ENCODE measurements around the gene TEX101. TPM values are rescaled to one million over a fixed set of nuclear protein-coding genes. Genes with fewer than 3 reads are reported as not detected.

The TEX101 gene
- total and polyA plus RNA-seq, 2 donors (not counting 1 experiment from before 2014, with no cell fraction given), result not detected

DNA sequence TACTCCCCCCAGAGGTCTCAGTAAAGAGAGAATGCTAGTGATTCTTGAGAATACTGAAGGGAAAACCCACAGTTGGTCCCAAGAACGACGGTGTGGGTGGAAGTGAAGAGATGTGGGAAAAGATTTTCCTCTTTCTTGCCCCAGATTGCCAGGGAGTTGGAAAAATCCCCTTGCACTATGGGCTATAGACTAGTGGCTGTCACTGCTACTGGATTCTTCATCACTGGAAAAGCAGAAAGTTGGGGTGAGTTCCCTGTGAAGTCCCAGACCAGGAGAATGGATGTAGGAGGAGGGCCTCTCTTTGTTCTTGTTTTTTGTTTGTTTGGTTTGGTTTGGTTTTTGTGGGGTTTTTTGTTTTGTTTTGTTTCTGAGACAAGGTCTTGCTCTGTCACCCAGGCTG is 39.3 kb downstream of the TEX101 start:
- Histone ChIP-seq H3K4me3 (replicated peaks in 1 of 4; ENCODE audit: control extremely low read depth in 1 of 4, insufficient read depth in 1 of 4, low read depth in 3 of 4, low read length in 4 of 4) (no peak overlapping the region), H3K4me1 (ENCODE audit: control insufficient read depth, extremely low read depth, insufficient read depth, low read length) (no peaks in the 10 kb centered on the region), H3K27ac (ENCODE audit: insufficient read depth, low read length) (no peak overlapping the region), H3K79me2 (ENCODE audit: control insufficient read depth, insufficient read depth, low read length) (no peaks in the 10 kb centered on the region), H2AFZ (ENCODE audit: low read length) (no peak overlapping the region), H3K36me3 (ENCODE audit: control insufficient read depth, insufficient read depth, low read length) (no peaks in the 10 kb centered on the region), H4K20me1 (ENCODE audit: control insufficient read depth, extremely low read depth, insufficient read depth, low read length) (no peaks in the 10 kb centered on the region), H3K9me3 (ENCODE audit: control insufficient read depth, insufficient read depth, low read depth, low read length) (no peaks in the 10 kb centered on the region), H3K27me3 (ENCODE audit: control insufficient read depth, insufficient read depth, low read length) (no peaks in the 10 kb centered on the region), H3K9ac (ENCODE audit: insufficient read depth, low read length) (no peak overlapping the region), H3K4me2 (ENCODE audit: extremely low read depth, insufficient read depth, low read length) (no peak overlapping the region)
- TF ChIP-seq, protein P1, sequence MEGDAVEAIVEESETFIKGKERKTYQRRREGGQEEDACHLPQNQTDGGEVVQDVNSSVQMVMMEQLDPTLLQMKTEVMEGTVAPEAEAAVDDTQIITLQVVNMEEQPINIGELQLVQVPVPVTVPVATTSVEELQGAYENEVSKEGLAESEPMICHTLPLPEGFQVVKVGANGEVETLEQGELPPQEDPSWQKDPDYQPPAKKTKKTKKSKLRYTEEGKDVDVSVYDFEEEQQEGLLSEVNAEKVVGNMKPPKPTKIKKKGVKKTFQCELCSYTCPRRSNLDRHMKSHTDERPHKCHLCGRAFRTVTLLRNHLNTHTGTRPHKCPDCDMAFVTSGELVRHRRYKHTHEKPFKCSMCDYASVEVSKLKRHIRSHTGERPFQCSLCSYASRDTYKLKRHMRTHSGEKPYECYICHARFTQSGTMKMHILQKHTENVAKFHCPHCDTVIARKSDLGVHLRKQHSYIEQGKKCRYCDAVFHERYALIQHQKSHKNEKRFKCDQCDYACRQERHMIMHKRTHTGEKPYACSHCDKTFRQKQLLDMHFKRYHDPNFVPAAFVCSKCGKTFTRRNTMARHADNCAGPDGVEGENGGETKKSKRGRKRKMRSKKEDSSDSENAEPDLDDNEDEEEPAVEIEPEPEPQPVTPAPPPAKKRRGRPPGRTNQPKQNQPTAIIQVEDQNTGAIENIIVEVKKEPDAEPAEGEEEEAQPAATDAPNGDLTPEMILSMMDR (conservative IDR thresholded peaks at IDR 0.05 in 1 of 2, IDR thresholded peaks at IDR 0.05 in 1 of 2; ENCODE audit: low read depth in 1 of 2, low read length in 2 of 2), result no peak
- no peak for TF ChIP-seq EZH2 (IDR thresholded peaks at IDR 0.05; ENCODE audit: low read length, missing control alignments)
- DNase-seq (ENCODE audit: low read depth in 2 of 2), result no peak

DNA sequence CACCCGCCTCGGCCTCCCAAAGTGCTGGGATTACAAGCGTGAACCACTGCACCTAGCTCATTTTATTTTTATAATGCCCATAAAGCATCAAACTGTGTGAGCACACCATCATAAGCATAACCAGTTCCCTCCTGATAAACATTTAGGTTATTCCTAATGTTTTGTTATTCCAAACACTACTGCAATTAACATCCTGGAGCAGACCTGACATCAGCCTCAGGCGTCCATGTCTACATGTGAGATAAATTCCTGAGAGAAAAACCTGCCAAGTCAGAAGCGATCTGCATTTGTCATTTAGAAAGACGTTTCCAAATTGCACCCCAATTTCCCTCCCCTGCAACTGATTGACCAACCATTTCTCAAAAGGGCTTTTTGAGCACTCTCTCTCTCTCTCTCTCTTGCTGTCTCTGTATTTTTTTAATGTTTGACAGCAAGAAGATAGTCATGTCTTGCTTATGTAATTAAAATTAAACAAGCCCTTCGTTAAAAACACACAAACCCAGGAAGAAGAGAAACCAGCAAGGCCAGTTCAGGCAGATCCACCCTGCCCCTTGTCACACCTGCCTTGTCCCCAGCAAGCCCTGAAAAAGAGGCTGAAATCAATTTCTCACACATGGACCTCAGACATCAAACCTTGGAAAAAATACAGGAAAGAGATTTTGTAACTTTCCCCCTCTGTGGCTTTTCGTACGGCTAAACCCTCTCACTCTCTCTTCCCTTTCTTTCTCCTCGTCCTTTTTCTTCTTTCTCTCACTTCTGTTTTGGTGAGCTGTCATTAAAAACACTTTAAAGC is 40.8 kb downstream of the TEX101 start:
- Histone ChIP-seq H3K9ac (ENCODE audit: insufficient read depth, low read length) (no peak overlapping the region), H3K4me1 (ENCODE audit: control insufficient read depth, extremely low read depth, insufficient read depth, low read length) (no peaks in the 10 kb centered on the region), H3K27me3 (ENCODE audit: control insufficient read depth, insufficient read depth, low read length) (no peaks in the 10 kb centered on the region), H3K9me3 (ENCODE audit: control insufficient read depth, insufficient read depth, low read depth, low read length) (no peaks in the 10 kb centered on the region), H3K36me3 (ENCODE audit: control insufficient read depth, insufficient read depth, low read length) (no peaks in the 10 kb centered on the region), H3K4me3 (replicated peaks in 1 of 4; ENCODE audit: control extremely low read depth in 1 of 4, insufficient read depth in 1 of 4, low read depth in 3 of 4, low read length in 4 of 4) (no peak overlapping the region), H2AFZ (ENCODE audit: low read length) (no peak overlapping the region), H3K79me2 (ENCODE audit: control insufficient read depth, insufficient read depth, low read length) (no peaks in the 10 kb centered on the region), H3K27ac (ENCODE audit: insufficient read depth, low read length) (no peak overlapping the region), H4K20me1 (ENCODE audit: control insufficient read depth, extremely low read depth, insufficient read depth, low read length) (no peaks in the 10 kb centered on the region), H3K4me2 (ENCODE audit: extremely low read depth, insufficient read depth, low read length) (no peak overlapping the region)
- no peak for TF ChIP-seq EZH2 (IDR thresholded peaks at IDR 0.05; ENCODE audit: low read length, missing control alignments)
- TF ChIP-seq, protein P1 (conservative IDR thresholded peaks at IDR 0.05 in 1 of 2, IDR thresholded peaks at IDR 0.05 in 1 of 2; ENCODE audit: low read depth in 1 of 2, low read length in 2 of 2), result no peak
- DNase-seq (ENCODE audit: low read depth in 2 of 2), result no peak

DNA sequence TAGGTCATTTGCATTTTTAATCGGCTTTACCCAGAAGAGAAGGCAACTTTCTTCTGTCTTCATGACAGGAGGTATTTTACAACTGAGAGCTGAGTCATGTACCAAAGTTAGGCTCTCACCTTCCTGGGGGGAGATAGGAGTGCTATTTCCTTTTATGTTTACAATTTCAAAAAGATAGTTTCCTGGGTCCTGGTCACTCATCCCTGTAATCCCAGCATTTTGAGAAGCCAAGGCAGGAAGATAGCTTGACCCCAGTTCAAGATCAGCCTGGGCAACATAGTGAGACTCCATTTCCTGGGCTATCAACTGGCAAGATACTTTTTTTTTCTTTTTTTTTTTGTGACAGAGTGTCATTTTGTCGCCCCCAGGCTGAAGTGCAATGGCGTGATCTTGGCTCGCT is 43.1 kb downstream of the TEX101 start:
- Histone ChIP-seq H3K36me3 (ENCODE audit: control insufficient read depth, insufficient read depth, low read length) (no peaks in the 10 kb centered on the region), H3K4me1 (ENCODE audit: control insufficient read depth, extremely low read depth, insufficient read depth, low read length) (no peaks in the 10 kb centered on the region), H3K27me3 (ENCODE audit: control insufficient read depth, insufficient read depth, low read length) (no peaks in the 10 kb centered on the region), H3K4me2 (ENCODE audit: extremely low read depth, insufficient read depth, low read length) (no peak overlapping the region), H3K4me3 (replicated peaks in 1 of 4; ENCODE audit: control extremely low read depth in 1 of 4, insufficient read depth in 1 of 4, low read depth in 3 of 4, low read length in 4 of 4) (no peak overlapping the region), H3K27ac (ENCODE audit: insufficient read depth, low read length) (no peak overlapping the region), H3K79me2 (ENCODE audit: control insufficient read depth, insufficient read depth, low read length) (no peaks in the 10 kb centered on the region), H4K20me1 (ENCODE audit: control insufficient read depth, extremely low read depth, insufficient read depth, low read length) (no peaks in the 10 kb centered on the region), H3K9ac (ENCODE audit: insufficient read depth, low read length) (no peak overlapping the region), H2AFZ (ENCODE audit: low read length) (no peak overlapping the region), H3K9me3 (ENCODE audit: control insufficient read depth, insufficient read depth, low read depth, low read length) (no peaks in the 10 kb centered on the region)
- DNase-seq (ENCODE audit: low read depth in 2 of 2), result no peak
- TF ChIP-seq EZH2 (IDR thresholded peaks at IDR 0.05; ENCODE audit: low read length, missing control alignments), result no peak
- TF ChIP-seq, protein P1 (conservative IDR thresholded peaks at IDR 0.05 in 1 of 2, IDR thresholded peaks at IDR 0.05 in 1 of 2; ENCODE audit: low read depth in 1 of 2, low read length in 2 of 2), result no peak
